CD4-positive, CD25-positive, alpha-beta regulatory T cell (primary cell): ENCODE data around the gene HS3ST5. TPM values are rescaled to one million over a fixed set of nuclear protein-coding genes. Genes with fewer than 3 reads are reported as not detected.
"Not testable (repeated sequence)": the region's sequence is repeated elsewhere in the genome, so short reads cannot be mapped to it uniquely, and the experiment has no call there.

Experiments used
- ATAC-seq, 2 donors: fragments of 150-1000 bp; cut with Tn5 transposase; one replicate each; pipeline ENCODE4 v1.10.0; 2021; ENCODE audit warnings: low read depth in 2 of 2, moderate number of reproducible peaks in 2 of 2, moderate library complexity in 1 of 2
- DNase-seq, 3 donors: peaks; one replicate each; pipeline versions ENCODE4 v3.0.0 to v3.0.0-alpha.2; 2012 to 2022; ENCODE audit warnings: mixed read lengths in 1 of 3
- H3K27ac ChIP-seq: one replicate; pipeline ENCODE4 v1.7.0; 2013; ENCODE audit warnings: mild to moderate bottlenecking, low read length; ENCODE audit not compliant: insufficient read depth, poor library complexity, severe bottlenecking
- H3K27me3 ChIP-seq: one replicate; pipeline ENCODE4 v1.7.0; 2013; ENCODE audit warnings: low read length; ENCODE audit not compliant: control insufficient read depth, insufficient read depth
- H3K36me3 ChIP-seq: one replicate; pipeline ENCODE4 v1.7.0; 2013; ENCODE audit warnings: mild to moderate bottlenecking, low read length, moderate library complexity; ENCODE audit not compliant: control insufficient read depth, insufficient read depth
- H3K4me1 ChIP-seq: 2 replicates; pipeline ENCODE4 v1.7.0; 2013; ENCODE audit warnings: mild to moderate bottlenecking, low read length; ENCODE audit not compliant: insufficient read depth, control insufficient read depth, poor library complexity, severe bottlenecking
- H3K4me3 ChIP-seq: one replicate; pipeline ENCODE4 v1.7.0; 2013; ENCODE audit warnings: low read depth, mild to moderate bottlenecking, low read length, moderate library complexity
- H3K9me3 ChIP-seq, 2 experiments: 1 replicate in 1 of 2; 2 replicates in 1 of 2; pipeline ENCODE4 v1.7.0; 2013; ENCODE audit warnings: low read length in 2 of 2, mild to moderate bottlenecking in 1 of 2, moderate library complexity in 1 of 2; ENCODE audit not compliant: control insufficient read depth in 2 of 2
- H3K27ac Mint-ChIP-seq, 3 donors: one replicate each; pipeline ENCODE4 v1.8.0; 2020 to 2022; ENCODE audit warnings: mild to moderate bottlenecking in 3 of 3, mixed read lengths in 3 of 3, moderate library complexity in 2 of 3
- H3K27me3 Mint-ChIP-seq: one replicate; pipeline ENCODE4 v1.8.0; 2022; ENCODE audit warnings: mild to moderate bottlenecking, mixed read lengths
- H3K36me3 Mint-ChIP-seq: one replicate; pipeline ENCODE4 v1.8.0; 2020; ENCODE audit warnings: mixed read lengths
- H3K4me1 Mint-ChIP-seq, 4 donors: one replicate each; pipeline ENCODE4 v1.8.0; 2020 to 2022; ENCODE audit warnings: mixed read lengths in 4 of 4, mild to moderate bottlenecking in 1 of 4
- H3K4me3 Mint-ChIP-seq, 4 donors: one replicate each; pipeline ENCODE4 v1.8.0; 2020 to 2022; ENCODE audit warnings: mild to moderate bottlenecking in 4 of 4, mixed read lengths in 4 of 4, moderate library complexity in 3 of 4
- H3K9me3 Mint-ChIP-seq, 7 donors: one replicate each; pipeline ENCODE4 v1.8.0; 2020 to 2022; ENCODE audit warnings: mixed read lengths in 7 of 7, mild to moderate bottlenecking in 3 of 7, moderate library complexity in 2 of 7
- polyA plus RNA-seq, 4 donors: library from polyadenylated mRNA; unstranded; fragments of 300-500 nt; fragmentation: Illumina TruSeq; gene quantifications; one replicate each; pipeline ENCODE4 v1.2.3, GENCODE V29; 2021
- total RNA-seq: library from RNA; stranded (reverse); gene quantifications from one replicate; pipeline ENCODE4 v1.2.3, GENCODE V29; 2022

HS3ST5 gene
- total and polyA plus RNA-seq, 5 donors from 2014 or later: not detected

GRCh38 chr6:114157848-114158247 lies 185.0 kb downstream of the HS3ST5 start:
- no peaks in the 10 kb centered on the region for H3K9me3 ChIP-seq
- no peak for ATAC-seq
- no peaks in the 10 kb centered on the region for H3K4me1 ChIP-seq
- H3K4me3 ChIP-seq: no peak overlapping the region
- Mint-ChIP-seq H3K4me1 (no peaks in the 10 kb centered on the region), H3K36me3 (no peaks in the 10 kb centered on the region), H3K4me3 (no peak overlapping the region), H3K27ac (no peak overlapping the region), H3K27me3 (no peaks in the 10 kb centered on the region), H3K9me3 (peaks cover 0 to 7% (median 1%) of the 10 kb centered on the region in 7 donors)
- DNase-seq: no peak
- H3K36me3 ChIP-seq: no peaks in the 10 kb centered on the region
- H3K27me3 ChIP-seq: no peaks in the 10 kb centered on the region
- no peak overlapping the region for H3K27ac ChIP-seq

GRCh38 chr6:114155763-114156162 lies 187.1 kb downstream of the HS3ST5 start:
- DNase-seq: no peak
- Histone ChIP-seq H3K4me3 (no peak overlapping the region), H3K9me3 (no peaks in the 10 kb centered on the region), H3K27me3 (no peaks in the 10 kb centered on the region), H3K27ac (no peak overlapping the region), H3K4me1 (no peaks in the 10 kb centered on the region), H3K36me3 (no peaks in the 10 kb centered on the region)
- ATAC-seq: no peak
- Mint-ChIP-seq H3K27ac (no peak overlapping the region), H3K4me1 (no peaks in the 10 kb centered on the region), H3K36me3 (no peaks in the 10 kb centered on the region), H3K4me3 (no peak overlapping the region), H3K9me3 (peaks cover 0 to 7% (median 1%) of the 10 kb centered on the region in 7 donors), H3K27me3 (no peaks in the 10 kb centered on the region)

GRCh38 chr6:114154812-114155211 lies 188.0 kb downstream of the HS3ST5 start:
- Histone ChIP-seq H3K4me3 (no peak overlapping the region), H3K4me1 (no peaks in the 10 kb centered on the region), H3K36me3 (no peaks in the 10 kb centered on the region), H3K9me3 (no peaks in the 10 kb centered on the region), H3K27me3 (no peaks in the 10 kb centered on the region), H3K27ac (no peak overlapping the region)
- ATAC-seq: no peak
- no peaks in the 10 kb centered on the region for H3K27me3 Mint-ChIP-seq
- H3K36me3 Mint-ChIP-seq: no peaks in the 10 kb centered on the region
- DNase-seq: no peak
- H3K9me3 Mint-ChIP-seq: peaks cover 0 to 7% (median 1%) of the 10 kb centered on the region in 7 donors
- no peaks in the 10 kb centered on the region for H3K4me1 Mint-ChIP-seq
- H3K4me3 Mint-ChIP-seq: no peak overlapping the region
- no peak overlapping the region for H3K27ac Mint-ChIP-seq

GRCh38 chr6:114153448-114153847 lies 189.4 kb downstream of the HS3ST5 start:
- no peaks in the 10 kb centered on the region for H3K27me3 ChIP-seq
- Mint-ChIP-seq H3K36me3 (no peaks in the 10 kb centered on the region), H3K9me3 (peaks cover 0 to 4% (median 1%) of the 10 kb centered on the region in 7 donors), H3K4me1 (no peaks in the 10 kb centered on the region), H3K4me3 (no peak overlapping the region), H3K27me3 (no peaks in the 10 kb centered on the region), H3K27ac (no peak overlapping the region)
- H3K27ac ChIP-seq: no peak overlapping the region
- H3K9me3 ChIP-seq: no peaks in the 10 kb centered on the region
- ATAC-seq (no peak), DNase-seq (no peak)
- no peaks in the 10 kb centered on the region for H3K4me1 ChIP-seq
- H3K4me3 ChIP-seq: no peak overlapping the region
- H3K36me3 ChIP-seq: no peaks in the 10 kb centered on the region

- Mint-ChIP-seq H3K4me1 (no peaks in the 10 kb centered on the region), H3K4me3 (no peak overlapping the region), H3K27ac (no peak overlapping the region), H3K9me3 (peaks cover 0 to 8% (median 4%) of the 10 kb centered on the region in 7 donors), H3K27me3 (no peaks in the 10 kb centered on the region), H3K36me3 (no peaks in the 10 kb centered on the region)
- ATAC-seq (no peak), DNase-seq (no peak)
- Histone ChIP-seq H3K27me3 (no peaks in the 10 kb centered on the region), H3K36me3 (no peaks in the 10 kb centered on the region), H3K4me3 (no peak overlapping the region), H3K4me1 (no peaks in the 10 kb centered on the region), H3K27ac (no peak overlapping the region), H3K9me3 (no peaks in the 10 kb centered on the region)
Observed at GRCh38 chr6:114151064-114151690, 191.6 kb downstream of the HS3ST5 start.

- H3K4me1 ChIP-seq, H3K27me3 Mint-ChIP-seq, H3K4me3 Mint-ChIP-seq, H3K9me3 ChIP-seq, H3K27ac ChIP-seq, ATAC-seq, H3K27me3 ChIP-seq, H3K4me3 ChIP-seq, H3K36me3 Mint-ChIP-seq, H3K36me3 ChIP-seq, H3K27ac Mint-ChIP-seq, H3K4me1 Mint-ChIP-seq, DNase-seq: not testable (repeated sequence)
- peaks cover 0 to 10% (median 5%) of the 10 kb centered on the region in 7 donors for H3K9me3 Mint-ChIP-seq
Observed at GRCh38 chr6:114149182-114149581, 193.6 kb downstream of the HS3ST5 start.

GRCh38 chr6:114144887-114145851 lies 197.7 kb downstream of the HS3ST5 start:
- H3K27ac ChIP-seq: no peak overlapping the region
- H3K4me1 ChIP-seq: no peaks in the 10 kb centered on the region
- Mint-ChIP-seq H3K27ac (no peak overlapping the region), H3K4me1 (no peaks in the 10 kb centered on the region), H3K27me3 (no peaks in the 10 kb centered on the region), H3K9me3 (peaks cover 0 to 10% (median 5%) of the 10 kb centered on the region in 7 donors), H3K36me3 (no peaks in the 10 kb centered on the region), H3K4me3 (no peak overlapping the region)
- ATAC-seq: no peak
- no peak for DNase-seq
- no peak overlapping the region for H3K4me3 ChIP-seq
- no peaks in the 10 kb centered on the region for H3K9me3 ChIP-seq
- H3K36me3 ChIP-seq: no peaks in the 10 kb centered on the region
- H3K27me3 ChIP-seq: peaks cover 3% of the 10 kb centered on the region
